ENCODE results near the gene ACKR1. TPM values are rescaled to one million over a fixed set of nuclear protein-coding genes. Genes with fewer than 3 reads are reported as not detected.

Gene ACKR1
- total RNA-seq, 1 experiment from 2014 or later = 0.63 TPM

DNA sequence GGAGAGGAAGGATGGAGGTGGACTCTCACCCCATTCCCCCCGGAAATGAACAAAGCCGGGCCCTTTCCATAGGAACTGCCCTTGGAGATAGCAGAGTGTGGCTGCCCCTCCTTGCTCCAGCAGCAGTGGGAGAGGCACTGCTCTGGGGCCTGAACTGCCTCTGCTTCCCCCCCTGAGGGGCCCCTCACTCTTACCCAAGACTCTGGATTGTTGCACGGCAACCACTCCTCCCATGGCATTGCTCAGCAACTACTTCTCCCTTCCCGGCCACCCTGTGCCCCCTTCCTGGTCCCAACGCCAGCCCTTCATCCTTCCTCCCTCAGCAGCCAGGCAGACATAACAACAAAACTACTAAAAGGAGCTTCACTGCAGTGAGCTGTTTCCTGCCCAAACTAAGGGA lies 3.0 kb upstream of the ACKR1 start (continued):
- no peak for TF ChIP-seq TP53 (CRISPR knock-in tag; IDR thresholded peaks at IDR 0.05)
- TF ChIP-seq ESRRA (CRISPR knock-in tag; IDR thresholded peaks at IDR 0.05; ENCODE audit: borderline replicate concordance) = no peak
- TF ChIP-seq ZNF671 (CRISPR knock-in tag; IDR thresholded peaks at IDR 0.05) = no peak
- TF ChIP-seq, protein P1, sequence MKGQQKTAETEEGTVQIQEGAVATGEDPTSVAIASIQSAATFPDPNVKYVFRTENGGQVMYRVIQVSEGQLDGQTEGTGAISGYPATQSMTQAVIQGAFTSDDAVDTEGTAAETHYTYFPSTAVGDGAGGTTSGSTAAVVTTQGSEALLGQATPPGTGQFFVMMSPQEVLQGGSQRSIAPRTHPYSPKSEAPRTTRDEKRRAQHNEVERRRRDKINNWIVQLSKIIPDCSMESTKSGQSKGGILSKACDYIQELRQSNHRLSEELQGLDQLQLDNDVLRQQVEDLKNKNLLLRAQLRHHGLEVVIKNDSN (CRISPR knock-in tag; IDR thresholded peaks at IDR 0.05) = no peak
- no peak for TF ChIP-seq ZNF423 (CRISPR knock-in tag; IDR thresholded peaks at IDR 0.05)
- TF ChIP-seq GTF2I (CRISPR knock-in tag; conservative IDR thresholded peaks at IDR 0.05) = no peak

DNA sequence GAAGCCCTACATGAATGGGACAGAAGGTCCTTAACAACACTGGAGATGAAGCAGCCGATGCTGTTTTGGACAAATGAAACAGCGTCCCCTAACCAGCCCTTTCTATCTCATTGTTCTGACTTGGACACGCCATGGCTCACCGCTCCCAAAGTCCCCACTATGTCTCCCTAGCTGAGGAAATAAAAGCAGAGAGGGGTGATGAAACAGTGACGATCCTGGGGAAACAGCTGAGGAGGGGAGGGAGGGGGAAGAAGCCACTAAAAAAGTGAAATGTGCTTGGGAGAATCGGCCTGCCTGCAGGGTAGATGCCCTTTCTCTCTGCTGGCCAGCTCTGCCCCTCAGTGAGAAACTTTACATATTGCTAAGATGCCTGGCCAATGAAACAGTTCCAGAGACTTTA lies 1.1 kb upstream of the ACKR1 start:
- H3K4me1 Mint-ChIP-seq = peaks cover 34% of the 10 kb centered on the region
- H3K4me3 Mint-ChIP-seq = no peak overlapping the region
- no peak for ATAC-seq
- ChIA-PET POLR2A (interaction anchor here (2.3 kb wide), 1 partner anchor 32 kb away, joined by 9 read pairs; the partner anchor contains the start of gene CADM3), CTCF (interaction anchor here (1.7 to 3.1 kb wide), 2 partner anchors 8 to 11 kb away, joined by 7 to 28 read pairs; no protein-coding TSS in a partner anchor)
- H3K36me3 Mint-ChIP-seq = no peaks in the 10 kb centered on the region
- H3K27me3 Mint-ChIP-seq (ENCODE audit: low read depth) = peaks cover 6% of the 10 kb centered on the region
- H3K27ac Mint-ChIP-seq = no peak overlapping the region
- H3K9me3 Mint-ChIP-seq = no peaks in the 10 kb centered on the region
- TF ChIP-seq MLX (CRISPR knock-in tag; IDR thresholded peaks at IDR 0.05) = no peak
- no peak for TF ChIP-seq ERG (CRISPR knock-in tag; IDR thresholded peaks at IDR 0.05)
- no peak for TF ChIP-seq GABPB1 (CRISPR knock-in tag; IDR thresholded peaks at IDR 0.05)
- TF ChIP-seq NR1H2 (CRISPR knock-in tag; IDR thresholded peaks at IDR 0.05) = no peak
- no peak for TF ChIP-seq ZNF317 (CRISPR knock-in tag; IDR thresholded peaks at IDR 0.05; ENCODE audit: borderline replicate concordance, low read depth)
- TF ChIP-seq FOXP4 (CRISPR knock-in tag; IDR thresholded peaks at IDR 0.05) = no peak
- no peak for TF ChIP-seq ZNF121 (CRISPR knock-in tag; IDR thresholded peaks at IDR 0.05)
- no peak for TF ChIP-seq MYBL2 (CRISPR knock-in tag; IDR thresholded peaks at IDR 0.05)
- no peak for TF ChIP-seq KAT7 (CRISPR knock-in tag; IDR thresholded peaks at IDR 0.05; ENCODE audit: borderline replicate concordance)
- no peak for TF ChIP-seq E2F4 (CRISPR knock-in tag; IDR thresholded peaks at IDR 0.05; ENCODE audit: borderline replicate concordance, low read depth)
- DNase-seq (ENCODE audit: low spot score) = no peak

DNA sequence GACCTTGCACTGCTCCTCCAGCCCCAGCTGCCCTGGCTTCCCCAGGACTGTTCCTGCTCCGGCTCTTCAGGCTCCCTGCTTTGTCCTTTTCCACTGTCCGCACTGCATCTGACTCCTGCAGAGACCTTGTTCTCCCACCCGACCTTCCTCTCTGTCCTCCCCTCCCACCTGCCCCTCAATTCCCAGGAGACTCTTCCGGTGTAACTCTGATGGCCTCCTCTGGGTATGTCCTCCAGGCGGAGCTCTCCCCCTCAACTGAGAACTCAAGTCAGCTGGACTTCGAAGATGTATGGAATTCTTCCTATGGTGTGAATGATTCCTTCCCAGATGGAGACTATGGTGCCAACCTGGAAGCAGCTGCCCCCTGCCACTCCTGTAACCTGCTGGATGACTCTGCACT lies 550 bp downstream of the ACKR1 start:
- POLR2A ChIA-PET = interaction anchor here (1.0 to 2.3 kb wide), 2 partner anchors 17 to 34 kb away, joined by 3 to 9 read pairs; partner anchors contain the start of gene CADM3
- TF ChIP-seq NR1H2 (CRISPR knock-in tag; IDR thresholded peaks at IDR 0.05) = no peak
- no peak for TF ChIP-seq ZNF396 (CRISPR knock-in tag; IDR thresholded peaks at IDR 0.05; ENCODE audit: borderline replicate concordance)
- TF ChIP-seq ETV6 (CRISPR knock-in tag; IDR thresholded peaks at IDR 0.05) = no peak
- TF ChIP-seq ATF2 (CRISPR knock-in tag; IDR thresholded peaks at IDR 0.05; ENCODE audit: borderline replicate concordance, low read depth) = no peak
- no peak for TF ChIP-seq HMGA2 (CRISPR knock-in tag; IDR thresholded peaks at IDR 0.05)
- TF ChIP-seq, protein P2, sequence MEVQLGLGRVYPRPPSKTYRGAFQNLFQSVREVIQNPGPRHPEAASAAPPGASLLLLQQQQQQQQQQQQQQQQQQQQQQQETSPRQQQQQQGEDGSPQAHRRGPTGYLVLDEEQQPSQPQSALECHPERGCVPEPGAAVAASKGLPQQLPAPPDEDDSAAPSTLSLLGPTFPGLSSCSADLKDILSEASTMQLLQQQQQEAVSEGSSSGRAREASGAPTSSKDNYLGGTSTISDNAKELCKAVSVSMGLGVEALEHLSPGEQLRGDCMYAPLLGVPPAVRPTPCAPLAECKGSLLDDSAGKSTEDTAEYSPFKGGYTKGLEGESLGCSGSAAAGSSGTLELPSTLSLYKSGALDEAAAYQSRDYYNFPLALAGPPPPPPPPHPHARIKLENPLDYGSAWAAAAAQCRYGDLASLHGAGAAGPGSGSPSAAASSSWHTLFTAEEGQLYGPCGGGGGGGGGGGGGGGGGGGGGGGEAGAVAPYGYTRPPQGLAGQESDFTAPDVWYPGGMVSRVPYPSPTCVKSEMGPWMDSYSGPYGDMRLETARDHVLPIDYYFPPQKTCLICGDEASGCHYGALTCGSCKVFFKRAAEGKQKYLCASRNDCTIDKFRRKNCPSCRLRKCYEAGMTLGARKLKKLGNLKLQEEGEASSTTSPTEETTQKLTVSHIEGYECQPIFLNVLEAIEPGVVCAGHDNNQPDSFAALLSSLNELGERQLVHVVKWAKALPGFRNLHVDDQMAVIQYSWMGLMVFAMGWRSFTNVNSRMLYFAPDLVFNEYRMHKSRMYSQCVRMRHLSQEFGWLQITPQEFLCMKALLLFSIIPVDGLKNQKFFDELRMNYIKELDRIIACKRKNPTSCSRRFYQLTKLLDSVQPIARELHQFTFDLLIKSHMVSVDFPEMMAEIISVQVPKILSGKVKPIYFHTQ (CRISPR knock-in tag; IDR thresholded peaks at IDR 0.05) = no peak
- no peak for TF ChIP-seq ZNF121 (CRISPR knock-in tag; IDR thresholded peaks at IDR 0.05)
- TF ChIP-seq FOXK1 (CRISPR knock-in tag; IDR thresholded peaks at IDR 0.05) = no peak
- Mint-ChIP-seq H3K27ac (no peak overlapping the region), H3K4me3 (no peak overlapping the region), H3K27me3 (ENCODE audit: low read depth) (peaks cover 6% of the 10 kb centered on the region), H3K9me3 (no peaks in the 10 kb centered on the region), H3K36me3 (no peaks in the 10 kb centered on the region), H3K4me1 (peaks cover 42% of the 10 kb centered on the region)
- DNase-seq (ENCODE audit: low spot score) (peak; percentile 39), ATAC-seq (peak; percentile 63)
- CTCF ChIA-PET = interaction anchor here (0.7 to 8.1 kb wide), 10 partner anchors 8 to 84 kb away, joined by 3 to 200 read pairs (median 6); no protein-coding TSS in a partner anchor
